ENCODE results near the gene USP20. TPM values are rescaled to one million over a fixed set of nuclear protein-coding genes. Genes with fewer than 3 reads are reported as not detected.

USP20 gene
- total and polyA plus RNA-seq, 10 of the 15 experiments (the other 5 are each of a cell fraction or from before 2014, with no cell fraction given) = 0.66 to 23.3 (median 11.0) TPM

- intact Hi-C loops (cut with micrococcal nuclease; ENCODE audit: unreplicated experiment) = loop anchor here (2.0 to 5.0 kb wide), 4 partner anchors 67 to 208 kb away; no protein-coding TSS in a partner anchor
- no peaks in the 10 kb centered on the region for H3K27me3 ChIP-seq (replicated peaks in 1 of 2; ENCODE audit: control insufficient read depth in 2 of 2, insufficient read depth in 2 of 2, low read length in 1 of 2)
- in situ Hi-C loops (cut with MboI) = loop anchor here (5.0 kb wide), 2 partner anchors 103 to 153 kb away; partner anchors contain the start of gene FNBP1
- no peaks in the 10 kb centered on the region for H3K9me3 ChIP-seq (replicated peaks; ENCODE audit: control insufficient read depth, insufficient read depth, low read length)
- ChIA-PET POLR2A (interaction anchor here (0.5 to 5.2 kb wide), 14 partner anchors 15 to 183 kb away, joined by 3 to 79 read pairs (median 4); no protein-coding TSS in a partner anchor), CTCF (interaction anchor here (1.0 to 1.7 kb wide), 7 partner anchors 12 to 240 kb away, joined by 3 to 4 read pairs (median 3); no protein-coding TSS in a partner anchor), RAD21 (ENCODE audit: unreplicated experiment) (interaction anchor here (0.6 to 5.4 kb wide), 17 partner anchors 12 to 155 kb away, joined by 3 to 89 read pairs (median 5); no protein-coding TSS in a partner anchor), SMC1A (ENCODE audit: uncharacterized antibody, unreplicated experiment) (interaction anchor here (0.8 to 3.5 kb wide), 13 partner anchors 12 to 210 kb away, joined by 3 to 42 read pairs (median 5); no protein-coding TSS in a partner anchor)
- H3K4me2 ChIP-seq (ENCODE audit: control insufficient read depth, insufficient read depth) = peak overlapping the region; percentile 100
- H3K9ac ChIP-seq (ENCODE audit: control insufficient read depth, insufficient read depth, low read length) = peak overlapping the region; percentile 70
- H3K4me3 ChIP-seq = no peak overlapping the region
- 28% methylated on average over 28 of the region's 31 CpGs for WGBS (ENCODE audit: insufficient coverage, insufficient replicate concordance, low lambda C conversion rate, missing lambda C conversion rate)
- no TSS peak for BruUV-seq (replicated peaks)
- H4K20me1 ChIP-seq (ENCODE audit: control insufficient read depth, insufficient read depth) = no peaks in the 10 kb centered on the region
- DNase-seq (ENCODE audit: low read depth, low spot score) (no peak), FAIRE-seq (no peak), ATAC-seq (no peak)
- peaks cover 58% of the 10 kb centered on the region for H3K79me2 ChIP-seq (ENCODE audit: control insufficient read depth, insufficient read depth, low read length)
- peak overlapping the region; percentile 96 for H3K27ac ChIP-seq (ENCODE audit: control insufficient read depth, insufficient read depth)
- H2AFZ ChIP-seq (ENCODE audit: control insufficient read depth, low read depth, low read length) = no peak overlapping the region; the same call in 1 of the 2 replicates
- peaks cover 87% of the 10 kb centered on the region for H3K4me1 ChIP-seq (ENCODE audit: control insufficient read depth, insufficient read depth, low read length)
- peaks cover 10 to 22% of the 10 kb centered on the region in 2 experiments for H3K36me3 ChIP-seq (ENCODE audit: control insufficient read depth in 2 of 2, insufficient read depth in 2 of 2, low read length in 1 of 2)
- TF ChIP-seq SMARCA5 (IDR thresholded peaks at IDR 0.05) (peak; percentile 11; the same call in 1 of the 2 replicates), ASH2L (IDR thresholded peaks at IDR 0.05; ENCODE audit: borderline replicate concordance, low read depth) (no peak), YBX1 (IDR thresholded peaks at IDR 0.05) (0 out of 2 replicates have a peak, but pooled peaks have one; percentile 9), POLR2A (IDR thresholded peaks at IDR 0.05; ENCODE audit: low read depth, low read length) (peak; percentile 73), ZNF592 (IDR thresholded peaks at IDR 0.05) (0 out of 2 replicates have a peak, but pooled peaks have one; percentile 2), MEF2B (IDR thresholded peaks at IDR 0.05; ENCODE audit: partially characterized antibody, poor library complexity, severe bottlenecking) (no peak), E2F4 (IDR thresholded peaks at IDR 0.05; ENCODE audit: low read depth, low read length) (no peak), EED (IDR thresholded peaks at IDR 0.05; ENCODE audit: low read depth) (0 out of 2 replicates have a peak, but pooled peaks have one; percentile 12), HCFC1 (IDR thresholded peaks at IDR 0.05; ENCODE audit: low read length) (no peak), ZBED1 (IDR thresholded peaks at IDR 0.05; ENCODE audit: borderline replicate concordance) (no peak), SPI1 (IDR thresholded peaks at IDR 0.05; ENCODE audit: borderline replicate concordance, insufficient read depth, low read depth, low read length) (peak; percentile 70)
- TF ChIP-seq, protein P1, sequence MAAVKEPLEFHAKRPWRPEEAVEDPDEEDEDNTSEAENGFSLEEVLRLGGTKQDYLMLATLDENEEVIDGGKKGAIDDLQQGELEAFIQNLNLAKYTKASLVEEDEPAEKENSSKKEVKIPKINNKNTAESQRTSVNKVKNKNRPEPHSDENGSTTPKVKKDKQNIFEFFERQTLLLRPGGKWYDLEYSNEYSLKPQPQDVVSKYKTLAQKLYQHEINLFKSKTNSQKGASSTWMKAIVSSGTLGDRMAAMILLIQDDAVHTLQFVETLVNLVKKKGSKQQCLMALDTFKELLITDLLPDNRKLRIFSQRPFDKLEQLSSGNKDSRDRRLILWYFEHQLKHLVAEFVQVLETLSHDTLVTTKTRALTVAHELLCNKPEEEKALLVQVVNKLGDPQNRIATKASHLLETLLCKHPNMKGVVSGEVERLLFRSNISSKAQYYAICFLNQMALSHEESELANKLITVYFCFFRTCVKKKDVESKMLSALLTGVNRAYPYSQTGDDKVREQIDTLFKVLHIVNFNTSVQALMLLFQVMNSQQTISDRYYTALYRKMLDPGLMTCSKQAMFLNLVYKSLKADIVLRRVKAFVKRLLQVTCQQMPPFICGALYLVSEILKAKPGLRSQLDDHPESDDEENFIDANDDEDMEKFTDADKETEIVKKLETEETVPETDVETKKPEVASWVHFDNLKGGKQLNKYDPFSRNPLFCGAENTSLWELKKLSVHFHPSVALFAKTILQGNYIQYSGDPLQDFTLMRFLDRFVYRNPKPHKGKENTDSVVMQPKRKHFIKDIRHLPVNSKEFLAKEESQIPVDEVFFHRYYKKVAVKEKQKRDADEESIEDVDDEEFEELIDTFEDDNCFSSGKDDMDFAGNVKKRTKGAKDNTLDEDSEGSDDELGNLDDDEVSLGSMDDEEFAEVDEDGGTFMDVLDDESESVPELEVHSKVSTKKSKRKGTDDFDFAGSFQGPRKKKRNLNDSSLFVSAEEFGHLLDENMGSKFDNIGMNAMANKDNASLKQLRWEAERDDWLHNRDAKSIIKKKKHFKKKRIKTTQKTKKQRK (IDR thresholded peaks at IDR 0.05; ENCODE audit: low read depth, low read length) = no peak
Observed at GRCh38 chr9:129889122-129889940, 54.1 kb downstream of the USP20 start.
